H9 (cell line): ENCODE measurements around the gene SENP2. TPM values are rescaled to one million over a fixed set of nuclear protein-coding genes. Genes with fewer than 3 reads are reported as not detected.

Source experiments
- DNase-seq: peaks from one replicate; pipeline ENCODE4 v3.0.0-alpha.2; 2017
- H2AFZ ChIP-seq: one replicate; pipeline ENCODE4 v1.6.1; 2013; ENCODE audit warnings: mild to moderate bottlenecking, low read length, control low read depth, moderate library complexity
- H2AK5ac ChIP-seq: 2 replicates; pipeline ENCODE4 v1.6.1; 2013; ENCODE audit warnings: low read length, control low read depth, mixed read lengths; ENCODE audit not compliant: insufficient read length
- H2BK120ac ChIP-seq: one replicate; pipeline ENCODE4 v1.6.1; 2013; ENCODE audit warnings: low read depth, mild to moderate bottlenecking, low read length, control low read depth, inconsistent platforms; ENCODE audit not compliant: poor library complexity, severe bottlenecking
- H2BK12ac ChIP-seq: 2 replicates; pipeline ENCODE4 v1.6.1; 2013; ENCODE audit warnings: low read length, control low read depth, mixed read lengths, low read depth; ENCODE audit not compliant: insufficient read length
- H2BK15ac ChIP-seq: 2 replicates; pipeline ENCODE4 v1.6.1; 2013; ENCODE audit warnings: low read depth, low read length, control low read depth
- H2BK20ac ChIP-seq: one replicate; pipeline ENCODE4 v1.6.1; 2013; ENCODE audit warnings: low read depth, mild to moderate bottlenecking, low read length, control low read depth, inconsistent platforms; ENCODE audit not compliant: poor library complexity, severe bottlenecking
- H2BK5ac ChIP-seq: 2 replicates; pipeline ENCODE4 v1.6.1; 2013; ENCODE audit warnings: low read length, control low read depth, mixed read lengths; ENCODE audit not compliant: insufficient read length
- H3K14ac ChIP-seq: 2 replicates; pipeline ENCODE4 v1.6.1; 2013; ENCODE audit warnings: low read length, control low read depth; ENCODE audit not compliant: insufficient read depth
- H3K18ac ChIP-seq: 2 replicates; pipeline ENCODE4 v1.6.1; 2013; ENCODE audit warnings: low read depth, mild to moderate bottlenecking, mixed read lengths, low read length, control low read depth; ENCODE audit not compliant: insufficient read length
- H3K23ac ChIP-seq: 2 replicates; pipeline ENCODE4 v1.6.1; 2013; ENCODE audit warnings: low read length, control low read depth, mixed read lengths, low read depth; ENCODE audit not compliant: insufficient read length
- H3K23me2 ChIP-seq: 2 replicates; pipeline ENCODE4 v1.6.1; 2013; ENCODE audit warnings: low read depth, mild to moderate bottlenecking, mixed read lengths, low read length, control low read depth; ENCODE audit not compliant: insufficient read length, poor library complexity, severe bottlenecking
- H3K27ac ChIP-seq: 2 replicates; pipeline ENCODE4 v1.5.1; 2013; ENCODE audit warnings: low read length, control low read depth, mixed read lengths, low read depth; ENCODE audit not compliant: insufficient read length
- H3K27me3 ChIP-seq: 2 replicates; pipeline ENCODE4 v1.6.1; 2013; ENCODE audit warnings: low read length, control low read depth, inconsistent platforms; ENCODE audit not compliant: insufficient read depth
- H3K4ac ChIP-seq: 2 replicates; pipeline ENCODE4 v1.6.1; 2013; ENCODE audit warnings: low read depth, mild to moderate bottlenecking, control low read depth, inconsistent platforms, low read length, moderate library complexity
- H3K4me1 ChIP-seq: 2 replicates; pipeline ENCODE4 v1.6.1; 2013; ENCODE audit warnings: low read length, control low read depth, inconsistent platforms; ENCODE audit not compliant: insufficient read depth
- H3K4me2 ChIP-seq: 2 replicates; pipeline ENCODE4 v1.6.1; 2013; ENCODE audit warnings: low read length, control low read depth, mixed read lengths; ENCODE audit not compliant: insufficient read length, insufficient read depth
- H3K56ac ChIP-seq: 2 replicates; pipeline ENCODE4 v1.6.1; 2013; ENCODE audit warnings: low read depth, mild to moderate bottlenecking, mixed read lengths, low read length, control low read depth; ENCODE audit not compliant: insufficient read length
- H3K79me1 ChIP-seq: 2 replicates; pipeline ENCODE4 v1.6.1; 2013; ENCODE audit warnings: low read depth, mild to moderate bottlenecking, moderate library complexity, low read length, control low read depth, inconsistent platforms; ENCODE audit not compliant: insufficient read depth, poor library complexity, severe bottlenecking
- H3K79me2 ChIP-seq: 2 replicates; pipeline ENCODE4 v1.6.1; 2013; ENCODE audit warnings: low read length, control low read depth, inconsistent platforms; ENCODE audit not compliant: insufficient read depth
- H3K9ac ChIP-seq: 2 replicates; pipeline ENCODE4 v1.6.1; 2013; ENCODE audit warnings: low read length, control low read depth, mixed read lengths; ENCODE audit not compliant: insufficient read length; ENCODE audit errors: extremely low read depth
- H3K9me3 ChIP-seq: one replicate; pipeline ENCODE4 v1.6.1; 2013; ENCODE audit warnings: low read depth, low read length, inconsistent platforms; ENCODE audit not compliant: control insufficient read depth
- H3T11ph ChIP-seq: one replicate; pipeline ENCODE4 v1.6.1; 2013; ENCODE audit warnings: mild to moderate bottlenecking, low read length, control low read depth, inconsistent platforms
- H4K20me1 ChIP-seq: one replicate; pipeline ENCODE4 v1.6.1; 2013; ENCODE audit not compliant: control insufficient read depth, insufficient read length, insufficient read depth
- H4K5ac ChIP-seq: 2 replicates; pipeline ENCODE4 v1.6.1; 2013; ENCODE audit warnings: low read depth, mild to moderate bottlenecking, mixed read lengths, low read length, control low read depth; ENCODE audit not compliant: insufficient read length
- H4K8ac ChIP-seq: replicated peaks from 2 replicates; pipeline ENCODE4 v1.6.1; 2013; ENCODE audit warnings: low read length, control low read depth, mixed read lengths, low read depth; ENCODE audit not compliant: insufficient read length
- H4K91ac ChIP-seq: 2 replicates; pipeline ENCODE4 v1.6.1; 2013; ENCODE audit warnings: low read depth, mild to moderate bottlenecking, moderate library complexity, mixed read lengths, low read length, control low read depth; ENCODE audit not compliant: insufficient read length
- H3K27ac Mint-ChIP-seq, 3 experiments: 2 replicates in 2 of 3; 3 replicates in 1 of 3; pipeline ENCODE4 v1.8.0; 2020 to 2021; ENCODE audit warnings: mixed read lengths in 3 of 3, mild to moderate bottlenecking in 1 of 3, moderate library complexity in 1 of 3
- H3K27me3 Mint-ChIP-seq: 2 replicates; pipeline ENCODE4 v1.8.0; 2021; ENCODE audit warnings: low read depth, mild to moderate bottlenecking, moderate library complexity, mixed read lengths
- H3K36me3 Mint-ChIP-seq, 3 experiments: 2 replicates in 2 of 3; 3 replicates in 1 of 3; pipeline ENCODE4 v1.8.0; 2020 to 2021; ENCODE audit warnings: low read depth in 3 of 3, mixed read lengths in 3 of 3; ENCODE audit not compliant: insufficient read depth in 1 of 3
- H3K4me1 Mint-ChIP-seq, 2 experiments: 2 replicates each; pipeline ENCODE4 v1.8.0; 2020; ENCODE audit warnings: mixed read lengths in 2 of 2
- H3K4me3 Mint-ChIP-seq, 2 experiments: 2 replicates in 1 of 2; 3 replicates in 1 of 2; pipeline ENCODE4 v1.8.0; 2020 to 2021; ENCODE audit warnings: mild to moderate bottlenecking in 2 of 2, mixed read lengths in 2 of 2, moderate library complexity in 1 of 2
- H3K9me3 Mint-ChIP-seq, 2 experiments: 2 replicates in 1 of 2; 3 replicates in 1 of 2; pipeline ENCODE4 v1.8.0; 2020; ENCODE audit warnings: mild to moderate bottlenecking in 2 of 2, mixed read lengths in 2 of 2, moderate library complexity in 1 of 2
- CTCF ChIP-seq: fragments of 200-600 bp; sonication (generic); conservative IDR thresholded peaks from 3 replicates; pipeline ENCODE4 v1.8.0; 2021; ENCODE audit warnings: antibody characterized with exemption, mild to moderate bottlenecking
- WGBS: extraction: QIAGEN DNeasy Blood & Tissue Kit; methylation state at CpG from one replicate; pipeline ENCODE4 v1.1.7; 2013; ENCODE audit warnings: missing lambda C conversion rate, low lambda C conversion rate, mixed read lengths; ENCODE audit not compliant: insufficient read length; ENCODE audit errors: extremely low coverage; 5-methylcytosine and 5-hydroxymethylcytosine counted together
- total RNA-seq: library from RNA; stranded (reverse); gene quantifications from 2 replicates; pipeline ENCODE4 v1.2.1, GENCODE V29; 2021

Gene SENP2
- total RNA-seq, 1 experiment from 2014 or later = 90.1 TPM

GRCh38 chr3:185631108-185631507 lies 45.0 kb downstream of the SENP2 start:
- Histone ChIP-seq H3K79me2 (no peaks in the 10 kb centered on the region), H2BK12ac (no peak overlapping the region), H4K91ac (no peak overlapping the region), H2BK20ac (no peak overlapping the region), H2BK15ac (no peak overlapping the region), H3K23me2 (no peaks in the 10 kb centered on the region), H3K18ac (no peak overlapping the region), H3K9me3 (no peaks in the 10 kb centered on the region), H3K14ac (no peak overlapping the region), H4K20me1 (no peaks in the 10 kb centered on the region), H2AK5ac (no peak overlapping the region), H3K4me2 (no peak overlapping the region), H3K9ac (no peak overlapping the region), H3K56ac (no peak overlapping the region), H4K5ac (no peak overlapping the region), H3T11ph (no peak overlapping the region), H2BK5ac (no peak overlapping the region), H3K79me1 (no peaks in the 10 kb centered on the region), H3K23ac (no peak overlapping the region), H3K27ac (no peak overlapping the region), H2BK120ac (no peak overlapping the region), H3K4ac (no peak overlapping the region), H4K8ac (no peak overlapping the region), H3K27me3 (no peaks in the 10 kb centered on the region), H2AFZ (no peak overlapping the region), H3K4me1 (no peaks in the 10 kb centered on the region)
- H3K4me3 Mint-ChIP-seq = no peak overlapping the region
- WGBS = no CpG with 5 or more reads among the region's 4 CpGs
- peaks cover 28 to 56% (median 46%) of the 10 kb centered on the region in 3 experiments for H3K36me3 Mint-ChIP-seq
- H3K9me3 Mint-ChIP-seq = no peaks in the 10 kb centered on the region; a peak in 1 of 5 replicates
- H3K4me1 Mint-ChIP-seq = no peaks in the 10 kb centered on the region
- TF ChIP-seq CTCF = no peak
- no peak for DNase-seq
- H3K27ac Mint-ChIP-seq = no peak overlapping the region
- no peaks in the 10 kb centered on the region for H3K27me3 Mint-ChIP-seq
